GM18870 (cell line): Measurements from ENCODE around the gene ZMYM5.
"Not testable (repeated sequence)": the region's sequence is repeated elsewhere in the genome, so short reads cannot be mapped to it uniquely, and the experiment has no call there.

Experiments
- ATAC-seq: cut with Tn5 transposase; IDR thresholded peaks from one replicate; pipeline ENCODE4 v1.9.1; 2021; ENCODE audit warnings: moderate library complexity; ENCODE audit not compliant: unreplicated experiment

Gene ZMYM5

DNA sequence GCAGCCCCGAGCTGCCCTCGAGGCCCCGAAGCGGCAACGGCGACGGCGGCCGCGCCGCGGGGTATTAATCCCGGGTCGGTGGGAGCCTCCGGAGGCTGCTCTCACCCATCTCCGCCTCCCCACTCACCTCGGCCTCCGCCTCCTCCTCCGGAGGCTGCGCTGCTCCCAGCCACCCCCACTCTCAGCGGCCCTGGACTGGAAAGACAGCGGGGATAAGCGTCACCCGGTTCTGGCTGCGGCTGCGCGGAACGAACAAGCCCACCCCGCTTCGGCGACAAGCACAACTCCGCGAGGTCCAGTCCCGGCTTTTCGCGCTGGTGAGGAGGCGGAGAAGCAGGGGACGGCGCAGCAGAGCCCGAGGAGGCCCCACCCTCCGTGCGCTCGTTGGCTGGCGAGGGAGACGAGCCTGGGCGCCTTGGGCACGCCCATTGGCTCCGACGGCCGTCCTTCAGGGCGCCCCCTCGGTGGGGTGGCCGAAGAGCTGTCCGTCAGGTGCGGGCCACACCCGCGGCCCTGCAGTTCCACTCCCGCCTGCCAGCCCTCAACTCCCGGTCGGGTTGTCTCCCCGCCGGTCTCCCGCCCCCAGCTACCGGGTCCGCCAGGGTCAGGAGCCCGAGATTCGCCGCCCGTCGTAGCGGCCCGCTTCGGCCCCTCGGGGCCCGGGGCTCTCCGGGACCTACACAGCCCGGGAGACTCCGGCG, at the start of gene ZMYM5:
ZMYM5 (minus strand) TSS at position 327 of the 701 bp plus-strand sequence. CDS start 11,469 bp downstream, outside the sequence.
- peak; percentile 73 for ATAC-seq

DNA sequence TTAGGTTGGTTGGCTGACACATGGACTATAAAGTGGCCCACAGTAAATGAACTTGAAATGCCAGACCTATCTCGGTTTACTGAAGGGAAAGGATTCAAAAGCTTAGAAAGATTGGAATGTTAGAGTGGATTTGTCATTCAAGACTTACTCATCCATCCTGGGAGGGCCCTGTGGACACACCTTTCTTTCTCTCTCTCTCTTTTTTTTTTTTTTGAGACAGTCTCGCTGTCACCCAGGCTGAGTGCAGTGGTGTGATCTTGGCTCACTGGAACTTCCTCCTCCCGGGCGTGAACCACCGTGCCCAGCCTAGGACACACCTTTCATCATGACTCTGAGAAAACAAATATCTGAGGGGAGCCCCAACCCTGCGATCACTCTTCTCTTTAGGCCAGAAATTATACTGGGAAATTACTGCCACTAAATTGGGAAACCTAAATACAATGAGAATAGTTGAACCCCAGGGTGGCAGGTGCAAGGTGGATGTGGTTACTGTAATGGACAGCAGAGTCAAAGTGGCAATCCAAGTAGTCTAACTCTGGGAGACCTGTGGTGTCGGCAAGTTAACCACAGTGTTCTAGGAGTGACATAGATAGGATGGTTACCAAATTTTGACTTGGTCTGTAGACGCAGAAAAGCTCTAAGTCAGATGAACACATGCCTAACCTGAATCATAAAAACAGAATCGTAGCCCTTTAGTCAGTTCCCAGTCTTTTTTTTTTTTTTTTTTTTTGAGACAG, 47.1 kb upstream of the ZMYM5 start:
- no peak for ATAC-seq

DNA sequence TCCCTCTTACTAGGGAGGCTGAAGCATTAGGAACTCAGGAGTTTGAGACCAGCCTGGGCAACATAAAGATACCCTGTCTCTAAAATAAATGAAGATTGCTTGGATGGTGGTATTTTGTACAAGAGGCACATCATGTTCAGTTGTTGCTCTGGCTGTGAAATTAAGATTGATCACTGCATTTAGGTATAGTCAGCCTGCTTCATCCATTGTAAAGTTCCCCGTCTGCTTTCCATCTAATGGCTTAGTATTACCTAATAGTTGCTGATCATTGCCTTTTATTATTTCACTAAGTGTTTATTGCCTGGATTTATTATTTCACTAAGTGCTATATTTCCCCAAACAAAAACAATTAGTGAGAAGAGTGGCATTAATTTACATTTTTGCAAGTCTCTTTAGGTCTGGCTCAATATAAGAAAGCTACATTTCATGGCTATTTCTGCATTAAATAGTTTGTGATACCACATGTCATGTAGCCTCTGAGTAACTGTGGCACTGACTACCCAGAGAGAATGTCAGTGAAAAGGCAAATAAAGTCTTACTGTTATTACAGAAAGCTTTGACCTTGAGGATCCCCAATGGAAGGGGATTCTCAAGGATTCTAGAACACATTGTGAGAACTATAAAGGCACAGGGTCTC, 45.0 kb upstream of the ZMYM5 start:
- ATAC-seq, result no peak

DNA sequence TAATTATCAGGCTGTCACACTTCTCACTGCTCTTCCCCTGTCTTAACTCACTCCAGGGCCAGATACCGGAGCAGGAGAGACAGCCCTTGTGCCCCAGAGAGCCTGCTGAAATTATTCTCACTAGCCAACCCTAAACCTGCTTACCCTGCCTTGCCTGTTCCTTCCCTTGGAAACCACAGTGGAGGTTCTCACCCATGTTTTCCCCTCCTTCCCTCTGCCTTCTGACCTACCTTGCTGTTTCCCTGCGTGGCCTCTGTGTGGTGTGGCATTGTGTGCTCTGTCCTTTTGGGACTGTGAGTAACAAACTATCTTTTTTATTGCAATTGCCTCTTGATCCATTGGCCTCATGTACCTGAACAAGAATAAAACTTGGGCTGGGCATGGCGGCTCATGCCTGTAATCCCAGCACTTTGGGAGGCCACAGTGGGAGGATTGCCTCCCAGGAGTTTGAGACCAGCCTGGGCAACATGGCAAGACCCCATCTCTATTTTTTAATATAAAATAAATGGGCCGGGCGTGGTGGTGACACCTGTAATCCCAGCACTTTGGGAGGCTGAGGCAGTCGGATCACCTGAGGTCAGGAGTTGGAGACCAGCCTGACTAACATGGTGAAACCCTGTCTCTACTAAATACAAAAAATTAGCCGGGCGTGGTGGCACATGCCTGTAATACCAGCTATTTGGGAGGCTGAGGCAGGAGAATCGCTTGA, 42.2 kb upstream of the ZMYM5 start:
- ATAC-seq, result not testable (repeated sequence)

DNA sequence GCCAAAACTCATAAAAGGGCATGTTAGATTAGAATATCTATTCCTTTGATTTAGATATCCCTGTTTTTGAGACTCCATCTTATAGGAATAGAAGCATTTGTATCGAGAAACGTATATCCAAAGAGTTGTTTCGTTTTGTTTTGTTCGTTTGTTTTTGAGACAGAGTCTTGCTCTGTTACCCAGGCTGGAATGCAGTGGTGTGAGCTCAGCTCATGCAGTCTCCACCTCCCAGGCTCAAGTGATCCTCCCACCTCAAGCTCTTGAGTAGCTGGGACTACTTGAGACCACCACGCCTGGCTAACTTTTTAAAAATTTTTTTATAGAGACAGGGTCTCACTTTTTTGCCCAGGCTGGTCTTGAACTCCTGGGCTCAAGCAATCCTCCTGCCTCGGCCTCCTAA, 26.6 kb upstream of the ZMYM5 start:
- ATAC-seq, result no peak

DNA sequence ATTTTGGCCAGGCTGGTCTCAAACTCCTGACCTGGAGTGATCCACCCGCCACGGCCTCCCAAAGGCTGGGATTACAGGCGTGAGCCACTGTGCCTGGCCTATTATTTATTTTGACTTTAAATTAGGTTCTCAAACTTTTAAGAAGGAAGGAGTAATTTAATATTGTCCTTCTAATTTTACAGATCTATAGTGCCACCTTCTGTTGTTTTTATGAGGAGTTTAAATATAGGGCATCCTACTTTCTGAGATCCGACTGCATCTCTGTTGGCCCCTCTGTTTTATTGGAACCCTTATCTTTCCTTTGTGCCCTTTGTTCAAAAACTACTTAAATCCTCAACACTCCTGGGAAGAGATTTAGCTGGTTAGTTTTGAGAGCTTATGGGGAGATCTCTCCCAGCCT, 25.4 kb upstream of the ZMYM5 start:
- ATAC-seq, result no peak

DNA sequence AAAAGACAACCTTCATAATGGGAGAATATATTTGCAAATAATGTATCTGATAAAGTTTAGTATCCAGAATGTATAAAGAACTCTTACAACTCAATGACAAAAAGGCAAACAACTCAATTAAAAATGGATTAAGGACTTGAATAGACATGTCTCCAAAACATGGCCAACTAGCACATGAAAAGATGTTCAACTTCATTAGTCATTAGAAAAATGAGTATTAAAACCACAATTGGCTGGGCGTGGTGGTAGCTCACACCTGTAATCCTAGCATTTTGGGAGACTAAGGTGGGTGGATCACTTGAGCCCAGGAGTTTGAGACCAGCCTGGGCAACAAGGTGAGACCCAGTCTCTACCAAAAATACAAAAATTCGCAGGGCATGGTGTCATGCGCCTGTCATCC, 18.8 kb upstream of the ZMYM5 start:
- no peak for ATAC-seq

DNA sequence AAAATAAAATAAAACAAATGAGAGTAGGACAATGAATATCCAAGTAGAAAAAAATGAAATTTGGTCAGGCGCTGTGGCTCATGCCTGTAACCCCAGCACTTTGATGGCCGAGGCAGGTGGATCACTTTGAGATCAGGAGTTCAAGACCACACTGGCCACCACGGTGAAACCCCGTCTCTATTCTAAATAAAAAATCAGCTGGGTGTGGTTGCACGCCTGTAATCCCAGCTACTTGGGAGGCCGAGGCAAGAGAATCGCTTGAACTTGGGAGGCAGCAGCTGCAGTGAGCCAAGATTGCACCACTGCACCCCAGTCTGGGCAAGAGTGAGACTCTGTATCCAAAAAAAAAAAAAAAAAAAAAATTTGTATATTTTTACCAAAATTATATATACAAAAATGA, 18.2 kb upstream of the ZMYM5 start:
- no peak for ATAC-seq

DNA sequence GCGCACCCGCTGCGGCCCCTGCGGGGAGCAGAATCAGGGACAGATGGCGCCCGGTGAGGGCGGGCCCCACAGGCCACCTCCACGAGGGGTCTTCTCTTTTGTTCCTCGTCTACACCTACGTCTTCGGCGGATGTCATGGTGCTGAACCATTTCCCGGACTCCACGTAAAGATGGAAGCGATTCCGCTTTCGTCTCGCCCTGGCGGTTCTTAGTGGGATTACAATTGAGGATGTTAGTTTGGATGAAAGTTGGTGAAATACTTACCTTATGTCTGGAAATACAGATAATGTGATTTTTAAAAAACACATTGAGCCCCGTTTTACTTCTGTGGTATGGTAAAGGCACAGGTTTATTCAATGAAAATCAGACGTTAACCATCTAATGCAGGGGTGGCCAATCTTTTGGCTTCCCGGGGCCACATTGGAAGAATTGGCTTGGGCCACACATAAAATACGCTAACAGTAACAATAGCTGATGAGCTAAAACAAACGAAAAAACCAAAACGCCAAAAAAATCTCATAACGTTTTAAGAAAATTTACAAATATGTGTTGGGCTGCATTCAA, 1.4 kb upstream of the ZMYM5 start:
- ATAC-seq, result peak; percentile 11

DNA sequence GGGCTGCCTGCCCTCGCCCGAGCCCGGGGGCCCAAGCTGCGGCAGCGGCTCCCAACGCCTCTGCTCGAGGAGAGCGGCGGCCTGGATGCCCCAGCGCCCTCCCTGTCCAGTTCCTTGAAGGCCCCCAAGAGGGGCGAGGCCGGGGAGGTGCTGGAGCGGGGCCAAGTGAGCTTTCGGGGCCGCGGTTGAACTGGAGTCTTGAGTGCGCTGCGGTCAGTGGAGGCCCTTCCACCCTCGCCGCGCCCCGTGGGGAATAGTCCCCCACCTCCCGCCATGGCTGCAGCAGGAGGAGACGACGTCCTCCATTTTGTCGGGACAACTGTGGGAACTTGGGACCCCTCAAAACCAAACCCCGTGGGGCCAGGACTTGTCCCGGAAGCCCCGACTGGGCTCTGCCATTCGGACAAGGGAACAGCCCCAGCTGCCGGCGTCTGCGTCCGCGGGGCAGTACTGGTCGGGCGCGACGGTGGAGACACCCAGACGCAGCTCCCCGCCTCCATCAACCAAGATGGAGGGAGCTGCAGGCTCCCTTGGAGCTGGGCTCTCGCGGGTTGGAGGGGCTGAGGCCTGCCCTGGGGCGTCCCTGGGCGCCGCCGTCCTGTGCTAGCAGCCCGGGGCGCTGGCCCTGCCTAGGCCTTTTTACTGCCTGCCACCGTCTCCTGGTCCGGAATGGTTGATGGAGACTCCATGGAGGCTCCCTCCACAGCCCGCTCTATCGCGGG, 736 bp upstream of the ZMYM5 start:
- ATAC-seq, result peak; percentile 25

DNA sequence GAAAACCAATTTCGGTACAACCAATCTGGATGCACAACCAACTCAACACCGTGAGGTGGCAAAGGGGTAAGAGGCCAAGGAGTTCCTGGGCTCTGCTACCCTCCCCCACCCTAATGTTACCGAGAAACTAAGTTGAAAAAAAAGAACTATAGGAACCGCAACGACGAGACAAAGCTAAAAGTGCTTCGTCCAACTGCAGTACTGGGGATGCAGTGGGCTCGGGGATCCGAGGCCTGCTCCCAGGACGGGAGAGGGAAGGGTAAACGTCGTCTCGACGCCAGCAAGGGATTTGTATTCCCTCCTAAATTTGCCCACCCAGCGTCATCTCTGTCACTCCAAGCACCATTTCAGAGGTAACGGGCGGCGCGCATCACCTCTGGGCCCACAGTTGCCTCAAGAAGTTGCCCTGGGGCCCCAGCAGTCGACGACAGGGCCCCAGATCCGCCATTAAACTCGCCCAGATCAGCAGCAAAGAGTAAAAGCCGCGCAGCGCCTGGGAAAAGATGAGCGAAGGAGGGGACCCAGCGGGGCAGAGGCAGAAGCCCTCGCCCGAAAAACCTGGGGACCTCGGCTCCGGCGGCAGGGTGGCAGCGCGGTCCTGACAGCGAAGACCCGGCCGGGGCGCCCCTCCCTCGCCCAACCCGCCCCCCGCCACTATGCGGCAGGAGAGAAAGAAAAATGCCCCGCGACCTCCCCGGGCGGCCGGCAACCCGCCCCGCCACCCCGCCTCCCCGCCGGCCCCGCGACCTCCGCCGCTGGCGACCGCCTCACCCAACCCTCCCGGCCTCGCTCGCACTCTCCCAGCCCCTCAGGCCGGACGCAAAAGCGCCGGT, 752 bp downstream of the ZMYM5 start:
- no peak for ATAC-seq

DNA sequence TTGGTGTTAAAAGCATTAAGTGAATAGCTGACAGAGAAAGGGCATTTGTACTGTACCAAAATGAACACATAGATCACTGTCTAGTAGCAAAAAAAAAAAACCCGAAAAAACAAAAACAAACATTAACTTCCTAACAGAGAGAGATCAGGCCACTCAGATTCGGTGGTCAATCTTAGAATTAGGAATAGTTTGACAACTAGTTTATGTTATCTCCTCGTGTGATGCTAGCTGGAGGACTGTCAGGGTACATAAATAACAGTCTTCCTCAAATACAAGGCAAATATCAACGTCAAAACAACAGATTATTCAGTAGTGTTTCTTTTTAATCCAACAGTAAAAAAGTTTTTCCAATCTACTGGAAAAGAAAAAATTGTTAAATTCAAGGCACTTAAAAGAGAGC, 1.7 kb downstream of the ZMYM5 start:
- ATAC-seq, result no peak

DNA sequence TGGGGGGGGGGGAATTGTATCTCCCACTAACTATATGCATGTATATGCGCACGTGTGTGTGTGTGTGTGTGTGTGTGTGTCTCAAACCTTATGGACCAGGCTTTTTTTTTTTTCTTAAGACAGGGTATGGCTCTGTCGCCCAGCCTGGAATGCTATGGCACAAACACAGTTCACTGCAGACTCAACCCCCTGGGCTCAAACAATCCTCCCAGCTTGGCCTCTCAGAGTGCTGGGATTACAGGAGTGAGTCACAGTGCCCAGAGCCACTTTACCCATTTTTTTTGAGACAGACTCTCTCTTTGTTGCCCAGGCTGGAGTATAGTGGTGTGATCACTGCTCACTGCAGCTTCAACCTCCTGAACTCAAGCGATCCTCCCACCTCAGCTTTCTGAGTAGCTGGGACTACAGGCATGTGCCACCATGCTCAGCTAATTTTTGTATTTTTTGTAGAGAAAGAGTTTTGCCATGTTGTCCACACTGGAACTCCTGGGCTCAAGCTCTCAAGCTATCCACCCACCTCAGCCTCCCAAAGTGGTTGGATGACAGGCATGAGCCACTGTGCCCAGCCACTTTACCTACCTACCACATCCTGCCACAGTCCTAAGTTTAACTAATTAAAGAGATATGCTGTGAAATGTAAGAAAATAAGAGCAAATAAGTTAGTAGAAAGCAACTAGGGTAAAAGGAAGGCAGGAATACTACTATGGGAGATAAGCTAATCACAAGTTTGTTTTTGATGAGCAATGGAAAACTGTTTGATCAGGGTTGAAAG, 2.4 kb downstream of the ZMYM5 start:
- ATAC-seq, result no peak

DNA sequence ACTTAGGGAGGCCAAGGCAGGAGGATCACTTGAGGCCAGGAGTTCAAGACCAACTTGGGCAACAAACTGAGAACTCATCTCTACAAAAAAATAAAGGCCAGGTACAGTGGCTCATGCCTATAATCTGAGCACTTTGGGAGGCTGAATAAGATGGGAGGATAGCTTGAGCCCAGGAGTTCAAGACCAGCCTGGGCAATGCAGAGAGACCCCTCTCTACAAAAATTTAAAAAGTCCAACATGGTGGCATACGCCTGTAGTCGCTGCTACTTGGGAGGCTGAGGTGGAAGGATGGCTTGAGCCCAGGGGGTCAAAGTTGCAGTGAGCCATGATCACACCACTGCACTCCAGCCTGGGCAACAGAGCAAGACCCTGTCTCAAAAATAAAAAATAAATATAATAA, 5.8 kb downstream of the ZMYM5 start:
- ATAC-seq, result not testable (repeated sequence)

DNA sequence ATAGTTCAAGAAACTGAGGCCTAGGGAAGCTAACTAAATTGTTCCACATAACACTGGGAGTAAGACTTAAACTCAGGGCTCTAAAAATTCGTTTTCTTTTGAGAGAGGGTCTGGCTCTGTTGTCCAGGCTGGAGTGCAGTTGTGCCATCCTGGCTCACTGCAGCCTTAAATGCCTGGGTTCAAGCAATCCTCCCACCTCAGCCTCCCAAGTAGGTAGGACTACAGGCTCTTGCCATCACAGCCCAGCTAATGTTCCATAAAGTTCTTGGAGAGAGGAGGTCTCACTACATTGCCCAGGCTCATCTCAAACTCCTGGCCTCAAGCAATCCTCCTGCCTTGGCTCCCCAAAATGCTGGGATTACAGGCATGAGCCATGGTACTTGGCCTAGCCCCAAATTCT, 10.7 kb downstream of the ZMYM5 start:
- no peak for ATAC-seq

DNA sequence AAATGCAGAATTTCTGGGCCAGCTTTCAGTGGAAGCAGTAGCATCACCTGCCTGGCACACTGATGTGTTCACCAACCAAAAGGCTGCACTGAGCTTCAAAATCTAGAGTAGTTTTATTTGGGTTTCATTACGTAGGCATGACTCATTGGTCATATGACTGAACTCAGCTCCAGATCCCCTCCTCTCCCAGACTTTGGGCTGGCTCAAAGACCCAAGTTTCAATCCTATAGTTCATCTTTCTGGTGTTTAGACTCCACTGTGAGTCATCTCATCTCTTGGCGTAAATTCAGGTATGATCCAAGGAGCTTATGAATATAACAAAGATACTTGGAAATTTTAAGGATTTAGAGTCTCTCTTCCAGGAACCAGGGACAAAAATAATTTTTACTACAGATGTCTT, 17.7 kb downstream of the ZMYM5 start:
- no peak for ATAC-seq

DNA sequence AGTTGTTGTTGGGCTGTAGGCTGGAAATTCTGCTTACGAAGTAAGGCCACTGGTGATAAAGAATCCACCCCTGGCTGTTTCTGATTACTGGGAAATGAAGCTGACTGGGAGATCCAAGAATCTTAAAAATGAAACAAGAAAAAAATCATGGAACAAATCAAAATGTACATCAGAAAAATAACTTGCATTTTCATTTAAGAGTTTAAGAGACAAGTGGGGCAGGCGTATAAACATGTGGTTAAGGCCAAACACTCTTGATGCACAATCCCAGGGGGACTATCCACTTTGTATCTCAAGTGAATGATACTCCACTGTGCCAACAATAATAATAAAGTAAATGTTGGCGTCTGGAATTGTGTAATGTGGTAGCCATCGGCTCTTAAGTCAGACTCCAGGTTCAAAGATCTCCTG, 24.6 kb downstream of the ZMYM5 start:
- no peak for ATAC-seq

DNA sequence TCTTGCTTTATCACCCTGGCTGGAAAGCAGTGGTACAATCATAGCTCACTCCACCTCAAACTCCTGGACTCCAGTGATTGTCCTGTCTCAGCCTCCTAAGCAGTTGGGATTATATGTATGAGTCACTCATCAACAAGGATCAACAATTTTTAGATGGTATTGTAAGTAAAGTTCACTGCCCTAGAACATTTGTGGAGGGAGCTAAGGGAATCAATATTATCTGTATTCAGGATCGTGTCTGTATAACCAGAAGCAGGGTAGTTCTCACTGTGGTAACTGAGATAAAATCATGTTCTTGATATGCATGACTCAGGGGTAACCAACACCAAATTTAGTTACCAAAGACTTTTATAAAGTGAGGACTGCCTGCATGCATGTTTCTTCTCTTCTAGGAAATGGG, 27.0 kb downstream of the ZMYM5 start:
- ATAC-seq, result no peak

DNA sequence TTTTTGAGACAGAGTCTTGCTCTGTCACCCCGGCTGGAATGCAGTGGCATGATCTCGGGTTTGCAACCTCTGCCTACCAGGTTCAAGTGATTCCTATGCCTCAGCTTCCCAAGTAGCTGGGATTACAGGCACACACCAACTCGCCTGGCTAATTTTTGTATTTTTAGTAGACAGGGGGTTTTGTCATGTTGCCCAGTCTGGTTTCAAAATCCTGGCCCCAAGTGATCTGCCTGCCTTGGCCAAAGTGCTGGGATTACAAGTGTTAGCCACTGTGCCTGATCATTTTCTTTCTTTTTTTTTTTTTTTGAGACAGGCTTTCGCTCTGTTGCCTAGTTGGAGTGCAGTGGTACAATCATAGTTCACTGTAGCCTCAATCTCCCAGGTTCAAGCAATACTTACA, 28.7 kb downstream of the ZMYM5 start:
- ATAC-seq, result no peak
